B cell (primary cell): ENCODE data around the gene GRIP1. TPM values are rescaled to one million over a fixed set of nuclear protein-coding genes. Genes with fewer than 3 reads are reported as not detected.

Experiments
- ATAC-seq: fragments of 200-7000 bp; cut with Tn5 transposase; one replicate; pipeline ENCODE4 v1.10.0; 2021; ENCODE audit warnings: low read depth, mild to moderate bottlenecking, moderate number of reproducible peaks, moderate library complexity
- CTCF ChIA-PET: fragments of 350-600 bp; sonication (Branson Sonifier 250); formaldehyde crosslinking; loops from one replicate; lab custom pipeline; 2021; ENCODE audit warnings: antibody characterized with exemption, inconsistent platforms; lab: Charles Lee
- POLR2A ChIA-PET: fragments of 350-600 bp; sonication (Branson Sonifier 250); formaldehyde crosslinking; loops from one replicate; lab custom pipeline; 2021; ENCODE audit warnings: antibody characterized with exemption; lab: Charles Lee
- DNase-seq: peaks from one replicate; pipeline ENCODE4 v3.0.0; 2013
- H2AFZ ChIP-seq: 2 replicates; pipeline ENCODE4 v1.6.1; 2012; ENCODE audit warnings: mild to moderate bottlenecking, low read depth, low read length; ENCODE audit not compliant: insufficient read depth, poor library complexity, severe bottlenecking
- H3K27ac ChIP-seq, 2 donors: 1 replicate in 1 of 2; 2 replicates in 1 of 2; pipeline ENCODE4 v1.5.1; 2012 to 2013; ENCODE audit warnings: low read length in 2 of 2, mild to moderate bottlenecking in 2 of 2, moderate library complexity in 1 of 2
- H3K27me3 ChIP-seq, 4 experiments: fragments of 200-600 bp in 1 of 4; sonication (generic) in 1 of 4; replicated peaks in 1 of 4; 1 replicate in 2 of 4; 2 replicates in 2 of 4; pipeline versions ENCODE4 v1.6.1 to v1.7.0; 2013 to 2016; ENCODE audit warnings: low read length in 3 of 4, mild to moderate bottlenecking in 2 of 4, mixed read lengths in 1 of 4, moderate library complexity in 1 of 4; ENCODE audit not compliant: insufficient read depth in 4 of 4, control insufficient read depth in 3 of 4; ENCODE audit errors: control extremely low read depth in 1 of 4
- H3K36me3 ChIP-seq, 2 experiments: replicated peaks in 1 of 2; 1 replicate in 1 of 2; 2 replicates in 1 of 2; pipeline versions ENCODE4 v1.6.1 to v1.7.1; 2013; ENCODE audit warnings: low read length in 1 of 2; ENCODE audit not compliant: insufficient read depth in 2 of 2, control insufficient read depth in 1 of 2; ENCODE audit errors: control extremely low read depth in 1 of 2, extremely low read depth in 1 of 2
- H3K4me1 ChIP-seq, 2 donors: fragments of 200-600 bp in 1 of 2; sonication (generic) in 1 of 2; 1 replicate in 1 of 2; 2 replicates in 1 of 2; pipeline versions ENCODE4 v1.5.1 to v1.6.1; 2013 to 2017; ENCODE audit warnings: low read length in 2 of 2; ENCODE audit not compliant: control insufficient read depth in 2 of 2, insufficient read depth in 2 of 2
- H3K4me2 ChIP-seq: replicated peaks from 2 replicates; pipeline ENCODE3; 2012; ENCODE audit warnings: mild to moderate bottlenecking, low read depth, low read length; ENCODE audit not compliant: poor library complexity, severe bottlenecking
- H3K4me3 ChIP-seq, 5 experiments: fragments of 200-600 bp in 1 of 5; sonication (generic) in 1 of 5; 1 replicate in 3 of 5; 2 replicates in 2 of 5; pipeline versions ENCODE4 v1.5.1 to v1.7.0; 2011 to 2016; ENCODE audit warnings: low read length in 4 of 5, mild to moderate bottlenecking in 4 of 5, low read depth in 2 of 5, control low read depth in 1 of 5, moderate library complexity in 1 of 5; ENCODE audit not compliant: insufficient read depth in 1 of 5; ENCODE audit errors: control extremely low read depth in 1 of 5, extremely low read depth in 1 of 5
- H3K79me2 ChIP-seq: fragments of 200-600 bp; sonication (generic); one replicate; pipeline ENCODE4 v1.6.0; 2016; ENCODE audit warnings: low read length; ENCODE audit not compliant: control insufficient read depth, insufficient read depth
- H3K9ac ChIP-seq: fragments of 200-600 bp; sonication (generic); 2 replicates; pipeline ENCODE4 v1.6.1; 2017; ENCODE audit warnings: mild to moderate bottlenecking, low read length, moderate library complexity
- H3K9me3 ChIP-seq, 3 donors: one replicate each; pipeline versions ENCODE4 v1.6.1 to v1.7.1; 2013; ENCODE audit warnings: low read length in 2 of 3; ENCODE audit not compliant: control insufficient read depth in 2 of 3, insufficient read depth in 1 of 3; ENCODE audit errors: control extremely low read depth in 1 of 3
- H4K20me1 ChIP-seq: 2 replicates; pipeline ENCODE4 v1.6.0; 2012; ENCODE audit warnings: mild to moderate bottlenecking, low read length; ENCODE audit not compliant: insufficient read depth, control insufficient read depth, poor library complexity, severe bottlenecking
- H3K27ac Mint-ChIP-seq: one replicate; pipeline ENCODE4 v1.8.0; 2021; ENCODE audit warnings: mixed read lengths
- H3K27me3 Mint-ChIP-seq: one replicate; pipeline ENCODE4 v1.8.0; 2021; ENCODE audit warnings: mixed read lengths
- H3K4me1 Mint-ChIP-seq: one replicate; pipeline ENCODE4 v1.8.0; 2021; ENCODE audit warnings: mixed read lengths
- H3K4me3 Mint-ChIP-seq: one replicate; pipeline ENCODE4 v1.8.0; 2021; ENCODE audit warnings: mixed read lengths
- H3K9me3 Mint-ChIP-seq: one replicate; pipeline ENCODE4 v1.8.0; 2022; ENCODE audit warnings: mixed read lengths; ENCODE audit not compliant: insufficient read depth
- CTCF ChIP-seq: fragments of 200-600 bp; IDR thresholded peaks from one replicate; pipeline ENCODE4 v1.8.0; 2022; ENCODE audit warnings: antibody characterized with exemption, mild to moderate bottlenecking
- EZH2 ChIP-seq: IDR thresholded peaks from 2 replicates; pipeline ENCODE4 v1.6.1; 2012; ENCODE audit warnings: borderline replicate concordance, low read depth, mild to moderate bottlenecking, moderate library complexity, low read length; ENCODE audit not compliant: insufficient read depth, poor library complexity, severe bottlenecking
- WGBS: methylation state at CpG from one replicate; pipeline ENCODE4 v1.1.5; 2013; ENCODE audit warnings: missing lambda C conversion rate; ENCODE audit not compliant: insufficient coverage; 5-methylcytosine and 5-hydroxymethylcytosine counted together
- intact Hi-C: fragments of 100-400 bp; cut with micrococcal nuclease; formaldehyde crosslinking; loops from one replicate; pipeline ENCODE4 v1.10.0; 2022
- polyA plus RNA-seq: library from polyadenylated mRNA; depleted of rRNA; stranded (reverse); fragments of >200 nt; gene quantifications from 2 replicates; pipeline ENCODE4 v1.2.3, GENCODE V29; 2012
- total RNA-seq, 2 donors: library from RNA; stranded (reverse); fragments of 120-200 nt in 1 of 2; gene quantifications; 1 replicate in 1 of 2; 2 replicates in 1 of 2; pipeline versions ENCODE4 v1.2.3 to v1.2.4, GENCODE V29; 2013 to 2022

The GRIP1 gene
- total and polyA plus RNA-seq, 2 donors (not counting 1 experiment from before 2014, with no cell fraction given) = 0.22 TPM; not detected in 1

GRCh38 chr12:66497008-66497897 lies 181.6 kb downstream of the GRIP1 start:
- ATAC-seq (no peak), DNase-seq (no peak)
- Histone ChIP-seq H3K27ac (no peak overlapping the region), H3K4me2 (no peak overlapping the region), H3K9me3 (no peaks in the 10 kb centered on the region), H3K27me3 (no peaks in the 10 kb centered on the region), H3K4me1 (no peaks in the 10 kb centered on the region), H3K9ac (no peak overlapping the region), H3K4me3 (no peak overlapping the region), H3K36me3 (no peaks in the 10 kb centered on the region), H2AFZ (no peak overlapping the region), H4K20me1 (no peaks in the 10 kb centered on the region), H3K79me2 (no peaks in the 10 kb centered on the region)
- H3K9me3 Mint-ChIP-seq = no peaks in the 10 kb centered on the region
- ChIA-PET POLR2A (no interaction called here), CTCF (no interaction called here)
- H3K27ac Mint-ChIP-seq = no peak overlapping the region
- intact Hi-C loops = no loop called here
- H3K27me3 Mint-ChIP-seq = peaks cover 5% of the 10 kb centered on the region
- H3K4me1 Mint-ChIP-seq = no peaks in the 10 kb centered on the region
- no peak overlapping the region for H3K4me3 Mint-ChIP-seq
- WGBS = 67% methylated on average over 4 of the region's 8 CpGs
- TF ChIP-seq EZH2 (no peak), CTCF (no peak)

- no peaks in the 10 kb centered on the region for H3K9me3 Mint-ChIP-seq
- no peak overlapping the region for H2AFZ ChIP-seq
- POLR2A ChIA-PET = no interaction called here
Observed at GRCh38 chr12:66496595-66496994, 182.3 kb downstream of the GRIP1 start.

More at GRCh38 chr12:66496595-66496994, 182.3 kb downstream of the GRIP1 start:
- no peaks in the 10 kb centered on the region for H3K9me3 ChIP-seq
- ATAC-seq (no peak), DNase-seq (no peak)
- no peak overlapping the region for H3K4me3 ChIP-seq
- H3K36me3 ChIP-seq = no peaks in the 10 kb centered on the region
- H3K27me3 ChIP-seq = no peaks in the 10 kb centered on the region
- TF ChIP-seq CTCF = no peak
- H3K9ac ChIP-seq = no peak overlapping the region
- 11% methylated on average over 1 of the region's 1 CpG for WGBS
- intact Hi-C loops = no loop called here
- no peak overlapping the region for H3K27ac Mint-ChIP-seq
- H3K4me2 ChIP-seq = no peak overlapping the region
- no peaks in the 10 kb centered on the region for H3K4me1 Mint-ChIP-seq
- CTCF ChIA-PET = no interaction called here
- H3K79me2 ChIP-seq = no peaks in the 10 kb centered on the region
- no peak overlapping the region for H3K4me3 Mint-ChIP-seq
- no peak overlapping the region for H3K27ac ChIP-seq
- H4K20me1 ChIP-seq = no peaks in the 10 kb centered on the region
- no peaks in the 10 kb centered on the region for H3K4me1 ChIP-seq
- H3K27me3 Mint-ChIP-seq = peaks cover 5% of the 10 kb centered on the region
